HepG2 (cell line): Measurements from ENCODE around the gene PPP4C. TPM values are rescaled to one million over a fixed set of nuclear protein-coding genes. Genes with fewer than 3 reads are reported as not detected.
A peak's percentile ranks its signal among the peaks of the same experiment; 100 is the strongest.

ENCODE experiments used
- ATAC-seq: fragments of 200-7000 bp; cut with Tn5 transposase; 3 replicates; pipeline ENCODE4 v1.9.1; 2020; ENCODE audit warnings: mild to moderate bottlenecking, moderate library complexity
- BruUV-seq: library from RNA; stranded (reverse); fragments of 400-500 nt; replicated peaks from 2 replicates; lab custom pipeline; 2021; lab: Mats Ljungman, UMichigan
- CTCF ChIA-PET: fragments of 300-600 bp; formaldehyde crosslinking; extraction: SDS; loops from one replicate; lab custom pipeline; 2021; ENCODE audit warnings: low total read pairs, inconsistent platforms, low intra/inter-chr PET ratio; lab: Yijun Ruan, JAX
- POLR2A ChIA-PET: fragments of 350-600 bp; sonication (Branson Sonifier 250); formaldehyde crosslinking; loops from one replicate; lab custom pipeline; 2020; ENCODE audit warnings: antibody characterized with exemption, inconsistent platforms; lab: Yijun Ruan, JAX
- DNase-seq: peaks from one replicate; pipeline ENCODE4 v3.0.0-alpha.2; 2015; ENCODE audit warnings: low spot score
- FAIRE-seq: peaks from 3 replicates; lab custom pipeline; 2011; peaks lifted over from hg19 to GRCh38; lab: Jason Lieb, UNC
- H2AFZ ChIP-seq: one replicate; pipeline ENCODE4 v1.6.1; 2011; ENCODE audit warnings: low read length, inconsistent platforms
- H3K27ac ChIP-seq: fragments of 300-600 bp; 3 replicates; pipeline ENCODE4 v1.8.0; 2011; ENCODE audit warnings: mixed run types, mild to moderate bottlenecking, mixed read lengths, low read length, inconsistent platforms; ENCODE audit not compliant: insufficient read depth; ENCODE audit errors: extremely low read length
- H3K27me3 ChIP-seq, 2 experiments: fragments of 200-600 bp in 1 of 2; 2 replicates in 1 of 2; 3 replicates in 1 of 2; pipeline versions ENCODE4 v1.6.0 to v1.8.0; 2011; ENCODE audit warnings: low read length in 2 of 2, mild to moderate bottlenecking in 2 of 2, moderate library complexity in 2 of 2, inconsistent platforms in 1 of 2; ENCODE audit not compliant: insufficient read depth in 2 of 2, control insufficient read depth in 1 of 2
- H3K36me3 ChIP-seq, 2 experiments: fragments of 200-600 bp in 1 of 2; replicated peaks in 1 of 2; 2 replicates in 1 of 2; 3 replicates in 1 of 2; pipeline versions ENCODE4 v1.5.1 to v1.8.0; 2011; ENCODE audit warnings: low read length in 2 of 2, inconsistent platforms in 1 of 2; ENCODE audit not compliant: insufficient read depth in 2 of 2, control insufficient read depth in 1 of 2
- H3K4me1 ChIP-seq: 2 replicates; pipeline ENCODE4 v1.5.1; 2012; ENCODE audit warnings: low read length, inconsistent platforms; ENCODE audit not compliant: insufficient read depth
- H3K4me2 ChIP-seq: 2 replicates; pipeline ENCODE4 v1.6.0; 2011; ENCODE audit warnings: low read depth, low read length, inconsistent platforms
- H3K4me3 ChIP-seq, 3 experiments: fragments of 200-600 bp in 1 of 3; sonication (generic), shearing (Covaris generic) in 1 of 3; replicated peaks in 1 of 3; 2 replicates each; pipeline ENCODE4 v1.5.1; 2011 to 2016; ENCODE audit warnings: low read length in 3 of 3, inconsistent platforms in 2 of 3, low read depth in 2 of 3, mild to moderate bottlenecking in 2 of 3, control low read depth in 1 of 3, mixed read lengths in 1 of 3; ENCODE audit not compliant: insufficient read depth in 1 of 3
- H3K79me2 ChIP-seq: one replicate; pipeline ENCODE4 v1.6.1; 2011; ENCODE audit warnings: low read length, inconsistent platforms; ENCODE audit not compliant: insufficient read depth
- H3K9ac ChIP-seq: 2 replicates; pipeline ENCODE4 v1.6.0; 2011; ENCODE audit warnings: mild to moderate bottlenecking, low read depth, low read length, inconsistent platforms; ENCODE audit not compliant: insufficient read depth
- H3K9me3 ChIP-seq: 2 replicates; pipeline ENCODE4 v1.5.1; 2012; ENCODE audit warnings: mild to moderate bottlenecking, low read length
- H4K20me1 ChIP-seq: 2 replicates; pipeline ENCODE4 v1.6.0; 2011; ENCODE audit warnings: inconsistent platforms, mild to moderate bottlenecking, low read length, moderate library complexity; ENCODE audit not compliant: insufficient read depth
- DRAP1 ChIP-seq: IDR thresholded peaks from 2 replicates; pipeline ENCODE4 v1.6.1; 2016; ENCODE audit warnings: missing genetic modification reagents, missing compliant biosample characterization
- HNF1A ChIP-seq, 2 experiments: sonication (generic) in 1 of 2; formaldehyde crosslinking in 1 of 2; IDR thresholded peaks; 2 replicates each; pipeline versions ENCODE4 v1.4.0 to v1.6.1; 2016 to 2020; ENCODE audit warnings: borderline replicate concordance in 1 of 2, low read depth in 1 of 2, mild to moderate bottlenecking in 1 of 2, missing genetic modification reagents in 1 of 2
- MED8 ChIP-seq: sonication (generic); formaldehyde crosslinking; IDR thresholded peaks from 2 replicates; pipeline ENCODE4 v1.8.1; 2023; ENCODE audit warnings: mild to moderate bottlenecking, missing genetic modification reagents; ENCODE audit not compliant: insufficient replicate concordance
- NR2F6 ChIP-seq, 2 experiments: IDR thresholded peaks; 2 replicates each; pipeline ENCODE4 v1.6.1; 2016; ENCODE audit warnings: antibody characterized with exemption in 1 of 2, mild to moderate bottlenecking in 1 of 2
- POGK ChIP-seq: sonication (generic); formaldehyde crosslinking; conservative IDR thresholded peaks from 2 replicates; pipeline ENCODE4 v1.8.0; 2022; ENCODE audit warnings: mild to moderate bottlenecking, moderate library complexity, missing genetic modification reagents
- PREB ChIP-seq: sonication (generic); formaldehyde crosslinking; IDR thresholded peaks from 2 replicates; pipeline ENCODE4 v1.4.0; 2020; ENCODE audit warnings: missing genetic modification reagents
- RORA ChIP-seq: sonication (generic); formaldehyde crosslinking; IDR thresholded peaks from 2 replicates; pipeline ENCODE4 v1.5.0; 2020; ENCODE audit warnings: mild to moderate bottlenecking, missing genetic modification reagents, moderate library complexity
- SRF ChIP-seq: IDR thresholded peaks from 2 replicates; pipeline ENCODE4 v1.6.1; 2011; ENCODE audit warnings: mild to moderate bottlenecking, low read depth, low read length, moderate library complexity
- SRSF9 ChIP-seq: fragments of 200-400 bp; formaldehyde crosslinking; IDR thresholded peaks from 2 replicates; pipeline ENCODE4 v1.6.1; 2018; ENCODE audit warnings: borderline replicate concordance, mild to moderate bottlenecking, low read depth, low read length; ENCODE audit not compliant: insufficient read depth, poor library complexity, severe bottlenecking
- TAF15 ChIP-seq: fragments of 200-400 bp; formaldehyde crosslinking; IDR thresholded peaks from one replicate; pipeline ENCODE4 v1.6.1; 2018; ENCODE audit warnings: mild to moderate bottlenecking, low read depth, low read length; ENCODE audit not compliant: poor library complexity, severe bottlenecking
- TMF1 ChIP-seq: sonication (generic); formaldehyde crosslinking; IDR thresholded peaks from 2 replicates; pipeline ENCODE4 v1.8.1; 2022; ENCODE audit warnings: low read depth, missing genetic modification reagents
- ZNF18 ChIP-seq: sonication (generic); formaldehyde crosslinking; IDR thresholded peaks from 2 replicates; pipeline ENCODE4 v1.8.0; 2022; ENCODE audit warnings: mild to moderate bottlenecking, missing genetic modification reagents; ENCODE audit not compliant: insufficient replicate concordance
- ZNF644 ChIP-seq: IDR thresholded peaks from 2 replicates; pipeline ENCODE4 v1.6.1; 2016; ENCODE audit warnings: low read depth
- WGBS: methylation state at CpG from one replicate; pipeline ENCODE4 v1.1.6; 2017; ENCODE audit warnings: low lambda C conversion rate; 5-methylcytosine and 5-hydroxymethylcytosine counted together
- in situ Hi-C: cut with HindIII; loops from 2 replicates; pipeline ENCODE4 v1.10.0; 2017; ENCODE audit warnings: low pct_unique_long_range_greater_than_20kb; ENCODE audit not compliant: extremely low pct_ligation_motif_present
- intact Hi-C: fragments of 100-400 bp; cut with micrococcal nuclease; formaldehyde crosslinking; loops from one replicate; pipeline ENCODE4 v1.10.0; 2022; ENCODE audit not compliant: unreplicated experiment
- polyA plus RNA-seq, 8 experiments: library from polyadenylated mRNA; depleted of rRNA in 3 of 8; stranded (reverse) in 7 of 8; unstranded in 1 of 8; fragments of >200 nt; fragmentation: Illumina TruSeq in 4 of 8; extraction: Trizol in 4 of 8; gene quantifications; 2 replicates each; pipeline versions ENCODE4 v1.2.1 to v1.2.3, GENCODE V29; 2011 to 2016; ENCODE audit warnings: low read depth in 4 of 8, missing spikeins in 1 of 8, mixed read lengths in 1 of 8; ENCODE audit not compliant: insufficient read depth in 1 of 8
- total RNA-seq, 5 experiments: library from RNA; depleted of rRNA; stranded (reverse); fragments of >200 nt; fragmentation: Illumina TruSeq; extraction: Trizol; gene quantifications; 2 replicates each; pipeline ENCODE4 v1.2.3, GENCODE V29; 2016; ENCODE audit warnings: low read depth in 1 of 5

PPP4C gene
- total and polyA plus RNA-seq, 2 of the 13 experiments (the other 11 are each of a cell fraction or from before 2014, with no cell fraction given): 176 to 220 TPM

GRCh38 chr16:30094541-30095165, 18.9 kb downstream of the PPP4C start:
- H3K27me3 ChIP-seq: no peaks in the 10 kb centered on the region; a peak in 1 of 5 replicates
- ChIA-PET CTCF (no interaction called here), POLR2A (interaction anchor here (0.6 to 3.0 kb wide), 4 partner anchors 17 to 28 kb away, joined by 3 to 14 read pairs (median 6); partner anchors contain the start of gene PPP4C)
- no peaks in the 10 kb centered on the region for H3K79me2 ChIP-seq
- peaks cover 12% of the 10 kb centered on the region for H3K9me3 ChIP-seq
- peaks cover 59% of the 10 kb centered on the region for H3K4me1 ChIP-seq
- H2AFZ ChIP-seq: no peak overlapping the region
- H3K9ac ChIP-seq: peak overlapping the region; percentile 72
- FAIRE-seq (no peak), DNase-seq (no peak), ATAC-seq (no peak)
- BruUV-seq: no TSS peak
- no peaks in the 10 kb centered on the region; a peak in 1 of 5 replicates for H3K36me3 ChIP-seq
- peak overlapping the region in 1 of 3 experiments; percentile 82; a peak in 1 of 6 replicates for H3K4me3 ChIP-seq
- H4K20me1 ChIP-seq: no peaks in the 10 kb centered on the region
- no peak overlapping the region for H3K27ac ChIP-seq
- WGBS: 59% methylated on average over 6 of the region's 11 CpGs
- H3K4me2 ChIP-seq: peak overlapping the region; percentile 96
- in situ Hi-C loops (loop anchor here (25.0 kb wide), 1 partner anchor 543 kb away; no protein-coding TSS in a partner anchor), intact Hi-C loops (no loop called here)
- TF ChIP-seq SRF (no peak), SRSF9 (no peak), TMF1 (no peak), RORA (CRISPR knock-in tag) (no peak), TAF15 (no peak), POGK (no peak), HNF1A (IDR thresholded peaks at IDR 0.05; ENCODE audit: low read depth) (no peak), HNF1A (CRISPR knock-in tag; IDR thresholded peaks at IDR 0.05; ENCODE audit: borderline replicate concordance) (no peak), ZNF644 (no peak), DRAP1 (no peak), PREB (CRISPR knock-in tag) (no peak), NR2F6 (IDR thresholded peaks at IDR 0.05) (peak; percentile 75), NR2F6 (CRISPR knock-in tag; IDR thresholded peaks at IDR 0.05) (0 out of 2 replicates have a peak, but pooled peaks have one; percentile 3), ZNF18 (CRISPR knock-in tag) (no peak), MED8 (CRISPR knock-in tag) (no peak)
